ENCODE results near the gene TAPBP. TPM values are rescaled to one million over a fixed set of nuclear protein-coding genes. Genes with fewer than 3 reads are reported as not detected.
A peak's percentile ranks its signal among the peaks of the same experiment; 100 is the strongest.
"Not testable (repeated sequence)": the region's sequence is repeated elsewhere in the genome, so short reads cannot be mapped to it uniquely, and the experiment has no call there.

TAPBP gene
- total RNA-seq, 1 experiment from 2014 or later, result 80.1 TPM

- CTCF ChIA-PET; H4K20me1 ChIP-seq (ENCODE audit: insufficient read depth); H3K9me2 ChIP-seq (ENCODE audit: insufficient read depth); H3K4me2 ChIP-seq (ENCODE audit: low read length); H3K9me3 ChIP-seq (ENCODE audit: control insufficient read depth in 1 of 2, insufficient read depth in 1 of 2, low read depth in 1 of 2, low read length in 2 of 2); ATAC-seq; H3K4me3 ChIP-seq (replicated peaks in 1 of 2; ENCODE audit: low read depth in 1 of 2, low read length in 2 of 2); H3K27me3 ChIP-seq (ENCODE audit: insufficient read depth, low read length); H3K9ac ChIP-seq (ENCODE audit: low read length); H3K27ac ChIP-seq (ENCODE audit: low read depth, low read length); RAD21 ChIA-PET (ENCODE audit: low non-redundant PET in 1 of 2, low total read pairs in 2 of 2, uncharacterized antibody in 2 of 2, unreplicated experiment in 2 of 2); POLR2A ChIA-PET; DNase-seq (ENCODE audit: low read depth, low spot score); BruUV-seq (replicated peaks); H2AFZ ChIP-seq (ENCODE audit: low read depth, low read length, poor library complexity, severe bottlenecking): not testable (repeated sequence)
- Histone ChIP-seq H3K36me3 (ENCODE audit: control insufficient read depth in 1 of 2, insufficient read depth in 2 of 2, low read length in 2 of 2) (peaks cover 27 to 44% of the 10 kb centered on the region in 2 experiments; a peak in 3 of 4 replicates), H3K79me2 (ENCODE audit: insufficient read depth, low read length) (peaks cover 37% of the 10 kb centered on the region), H3K4me1 (ENCODE audit: control insufficient read depth in 1 of 2, insufficient read depth in 2 of 2, low read length in 2 of 2) (peaks cover 9 to 18% of the 10 kb centered on the region in 2 experiments; a peak in 3 of 4 replicates)
- intact Hi-C loops (cut with micrococcal nuclease), result loop anchor here (5.0 kb wide), 1 partner anchor 107 kb away; the partner anchor contains the start of gene KIFC1
Measured at GRCh38 chr6:33285214-33285613, 28.7 kb downstream of the TAPBP start.

- Histone ChIP-seq H4K20me1 (ENCODE audit: insufficient read depth) (peaks cover 3% of the 10 kb centered on the region; the same call in 1 of the 2 replicates), H3K9ac (ENCODE audit: low read length) (peak overlapping the region; percentile 36), H3K27ac (ENCODE audit: low read depth, low read length) (peak overlapping the region; percentile 82)
Measured at GRCh38 chr6:33280539-33280938, 33.3 kb downstream of the TAPBP start.

More at GRCh38 chr6:33280539-33280938, 33.3 kb downstream of the TAPBP start:
- DNase-seq (ENCODE audit: low read depth, low spot score), result no peak
- intact Hi-C loops (cut with micrococcal nuclease), result loop anchor here (1.0 kb wide), 1 partner anchor 127 kb away; no protein-coding TSS in a partner anchor
- ChIA-PET RAD21 (ENCODE audit: low non-redundant PET in 1 of 2, low total read pairs in 2 of 2, uncharacterized antibody in 2 of 2, unreplicated experiment in 2 of 2) (no interaction called here), CTCF (no interaction called here), POLR2A (no interaction called here)
- Histone ChIP-seq H3K9me2 (ENCODE audit: insufficient read depth) (no peaks in the 10 kb centered on the region), H3K4me2 (ENCODE audit: low read length) (peak overlapping the region; percentile 30; the same call in 1 of the 2 replicates), H3K4me3 (replicated peaks in 1 of 2; ENCODE audit: low read depth in 1 of 2, low read length in 2 of 2) (no peak overlapping the region), H2AFZ (ENCODE audit: low read depth, low read length, poor library complexity, severe bottlenecking) (no peak overlapping the region), H3K4me1 (ENCODE audit: control insufficient read depth in 1 of 2, insufficient read depth in 2 of 2, low read length in 2 of 2) (peaks cover 22 to 40% of the 10 kb centered on the region in 2 experiments), H3K27me3 (ENCODE audit: insufficient read depth, low read length) (no peaks in the 10 kb centered on the region), H3K79me2 (ENCODE audit: insufficient read depth, low read length) (peaks cover 10% of the 10 kb centered on the region), H3K9me3 (ENCODE audit: control insufficient read depth in 1 of 2, insufficient read depth in 1 of 2, low read depth in 1 of 2, low read length in 2 of 2) (no peaks in the 10 kb centered on the region), H3K36me3 (ENCODE audit: control insufficient read depth in 1 of 2, insufficient read depth in 2 of 2, low read length in 2 of 2) (peaks cover 22 to 43% of the 10 kb centered on the region in 2 experiments; a peak in 3 of 4 replicates)
- no TSS peak for BruUV-seq (replicated peaks)
- no peak for ATAC-seq
- TF ChIP-seq CTCF (IDR thresholded peaks at IDR 0.05 in 2 of 3, conservative IDR thresholded peaks at IDR 0.05 in 1 of 3; ENCODE audit: borderline replicate concordance in 1 of 3, insufficient read depth in 1 of 3, low read depth in 2 of 3, low read length in 2 of 3), result no peak

All from HCT116 (cell line).